Measurements from ENCODE around the gene MATN3.

DNA sequence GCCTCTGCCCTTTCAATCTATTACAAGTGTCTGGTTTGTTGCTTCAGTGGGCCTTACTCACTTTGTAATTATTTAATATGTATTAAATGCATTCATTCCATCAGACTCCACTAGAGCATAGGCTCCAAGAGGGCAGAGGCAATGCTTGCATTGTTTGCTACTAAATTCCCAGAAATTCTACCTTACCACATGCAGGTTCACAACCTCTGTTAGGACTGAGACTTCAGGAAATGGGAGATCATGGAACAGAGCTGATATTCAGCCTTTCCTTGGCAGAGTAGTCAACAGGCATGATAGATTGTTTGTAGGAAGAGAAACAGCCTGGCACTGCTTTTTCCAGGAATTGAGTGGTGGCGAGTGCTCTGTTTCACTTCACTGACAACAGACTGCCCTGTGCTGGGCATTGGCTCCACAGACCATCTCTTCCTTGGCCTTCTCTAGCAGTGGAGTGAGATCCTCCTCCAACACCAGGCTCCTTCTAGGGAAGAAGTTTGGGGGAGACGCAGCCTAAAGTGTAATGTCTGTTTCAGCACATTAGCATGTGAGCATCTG lies 6.2 kb upstream of the MATN3 start:
- TF ChIP-seq, protein P1, sequence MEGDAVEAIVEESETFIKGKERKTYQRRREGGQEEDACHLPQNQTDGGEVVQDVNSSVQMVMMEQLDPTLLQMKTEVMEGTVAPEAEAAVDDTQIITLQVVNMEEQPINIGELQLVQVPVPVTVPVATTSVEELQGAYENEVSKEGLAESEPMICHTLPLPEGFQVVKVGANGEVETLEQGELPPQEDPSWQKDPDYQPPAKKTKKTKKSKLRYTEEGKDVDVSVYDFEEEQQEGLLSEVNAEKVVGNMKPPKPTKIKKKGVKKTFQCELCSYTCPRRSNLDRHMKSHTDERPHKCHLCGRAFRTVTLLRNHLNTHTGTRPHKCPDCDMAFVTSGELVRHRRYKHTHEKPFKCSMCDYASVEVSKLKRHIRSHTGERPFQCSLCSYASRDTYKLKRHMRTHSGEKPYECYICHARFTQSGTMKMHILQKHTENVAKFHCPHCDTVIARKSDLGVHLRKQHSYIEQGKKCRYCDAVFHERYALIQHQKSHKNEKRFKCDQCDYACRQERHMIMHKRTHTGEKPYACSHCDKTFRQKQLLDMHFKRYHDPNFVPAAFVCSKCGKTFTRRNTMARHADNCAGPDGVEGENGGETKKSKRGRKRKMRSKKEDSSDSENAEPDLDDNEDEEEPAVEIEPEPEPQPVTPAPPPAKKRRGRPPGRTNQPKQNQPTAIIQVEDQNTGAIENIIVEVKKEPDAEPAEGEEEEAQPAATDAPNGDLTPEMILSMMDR (IDR thresholded peaks at IDR 0.05): no peak
- TF ChIP-seq POLR2A (IDR thresholded peaks at IDR 0.05): no peak

All from testis (tissue), 2 donors.